Peyer's patch (tissue), 4 donors: ENCODE results near the gene LMF1. TPM values are rescaled to one million over a fixed set of nuclear protein-coding genes. Genes with fewer than 3 reads are reported as not detected.

ENCODE experiments used
- DNase-seq, 3 donors: peaks; one replicate each; pipeline ENCODE4 v3.0.0-alpha.2; 2017 to 2019
- H3K27ac ChIP-seq, 4 donors: fragments of 200-600 bp; sonication (generic); one replicate each; pipeline ENCODE4 v1.5.1; 2016 to 2019
- H3K27me3 ChIP-seq, 2 donors: fragments of 200-600 bp; sonication (generic); one replicate each; pipeline ENCODE4 v1.5.1; 2019
- H3K36me3 ChIP-seq, 3 donors: fragments of 200-600 bp; sonication (generic); one replicate each; pipeline ENCODE4 v1.5.1; 2016 to 2019
- H3K4me1 ChIP-seq, 4 donors: fragments of 200-600 bp; sonication (generic); one replicate each; pipeline ENCODE4 v1.5.1; 2016 to 2019
- H3K4me3 ChIP-seq, 4 donors: fragments of 200-600 bp; sonication (generic); 1 replicate in 3 of 4; 2 replicates in 1 of 4; pipeline ENCODE4 v1.5.1; 2016 to 2019; ENCODE audit warnings: mild to moderate bottlenecking in 1 of 4
- H3K9me3 ChIP-seq, 4 donors: fragments of 200-600 bp; sonication (generic); one replicate each; pipeline ENCODE4 v1.5.1; 2016 to 2019; ENCODE audit warnings: mild to moderate bottlenecking in 1 of 4
- POLR2A ChIP-seq, 2 donors: fragments of 450-650 bp; IDR thresholded peaks; one replicate each; pipeline ENCODE4 v1.5.1; 2017; ENCODE audit warnings: antibody characterized with exemption in 2 of 2, mild to moderate bottlenecking in 2 of 2, moderate library complexity in 2 of 2
- total RNA-seq, 4 donors: library from RNA; depleted of rRNA; stranded (reverse); fragments of >200 nt; gene quantifications; one replicate each; pipeline ENCODE4 v1.1.0, GENCODE V29; 2016
- TF ChIP-seq, protein P1 (sequence below), 6 experiments: fragments of 450-650 bp in 4 of 6; fragments of 200-600 bp in 2 of 6; sonication (generic) in 1 of 6; IDR thresholded peaks; one replicate each; pipeline ENCODE4 v1.5.1; 2017 to 2019; ENCODE audit warnings: antibody characterized with exemption in 6 of 6, mild to moderate bottlenecking in 3 of 6, moderate library complexity in 1 of 6

Gene LMF1
- total RNA-seq, 4 donors from 2014 or later = 16.3 to 85.4 (median 54.6) TPM

DNA sequence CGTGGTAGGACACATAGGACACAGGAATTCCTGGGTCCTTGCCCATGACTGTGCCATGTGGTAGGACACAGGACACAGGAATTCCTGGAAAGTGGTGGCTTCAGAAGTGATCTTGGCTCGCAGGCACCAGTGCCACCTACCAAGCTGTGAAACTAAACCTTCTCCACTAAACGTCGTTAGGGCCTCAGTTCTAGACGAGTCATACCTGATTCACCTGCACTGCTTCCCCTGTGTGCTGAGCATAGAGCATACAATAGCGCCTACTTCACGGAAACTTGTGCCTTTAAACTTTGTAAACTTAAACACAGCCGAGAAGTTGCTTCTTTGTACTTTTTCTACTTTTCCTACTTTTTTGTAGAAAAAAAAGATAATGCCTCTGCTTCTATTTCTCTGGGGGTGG lies 15.6 kb upstream of the LMF1 start:
- H3K4me3 ChIP-seq = no peak overlapping the region
- peaks cover 0 to 7% of the 10 kb centered on the region in 2 donors for H3K27me3 ChIP-seq
- no peak for DNase-seq
- no peak overlapping the region for H3K27ac ChIP-seq
- TF ChIP-seq, protein P1, sequence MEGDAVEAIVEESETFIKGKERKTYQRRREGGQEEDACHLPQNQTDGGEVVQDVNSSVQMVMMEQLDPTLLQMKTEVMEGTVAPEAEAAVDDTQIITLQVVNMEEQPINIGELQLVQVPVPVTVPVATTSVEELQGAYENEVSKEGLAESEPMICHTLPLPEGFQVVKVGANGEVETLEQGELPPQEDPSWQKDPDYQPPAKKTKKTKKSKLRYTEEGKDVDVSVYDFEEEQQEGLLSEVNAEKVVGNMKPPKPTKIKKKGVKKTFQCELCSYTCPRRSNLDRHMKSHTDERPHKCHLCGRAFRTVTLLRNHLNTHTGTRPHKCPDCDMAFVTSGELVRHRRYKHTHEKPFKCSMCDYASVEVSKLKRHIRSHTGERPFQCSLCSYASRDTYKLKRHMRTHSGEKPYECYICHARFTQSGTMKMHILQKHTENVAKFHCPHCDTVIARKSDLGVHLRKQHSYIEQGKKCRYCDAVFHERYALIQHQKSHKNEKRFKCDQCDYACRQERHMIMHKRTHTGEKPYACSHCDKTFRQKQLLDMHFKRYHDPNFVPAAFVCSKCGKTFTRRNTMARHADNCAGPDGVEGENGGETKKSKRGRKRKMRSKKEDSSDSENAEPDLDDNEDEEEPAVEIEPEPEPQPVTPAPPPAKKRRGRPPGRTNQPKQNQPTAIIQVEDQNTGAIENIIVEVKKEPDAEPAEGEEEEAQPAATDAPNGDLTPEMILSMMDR (IDR thresholded peaks at IDR 0.05) = no peak
- no peak for TF ChIP-seq POLR2A (IDR thresholded peaks at IDR 0.05)
- no peaks in the 10 kb centered on the region for H3K9me3 ChIP-seq
- peaks cover 0 to 8% (median 3%) of the 10 kb centered on the region in 4 donors for H3K4me1 ChIP-seq
- no peaks in the 10 kb centered on the region for H3K36me3 ChIP-seq

DNA sequence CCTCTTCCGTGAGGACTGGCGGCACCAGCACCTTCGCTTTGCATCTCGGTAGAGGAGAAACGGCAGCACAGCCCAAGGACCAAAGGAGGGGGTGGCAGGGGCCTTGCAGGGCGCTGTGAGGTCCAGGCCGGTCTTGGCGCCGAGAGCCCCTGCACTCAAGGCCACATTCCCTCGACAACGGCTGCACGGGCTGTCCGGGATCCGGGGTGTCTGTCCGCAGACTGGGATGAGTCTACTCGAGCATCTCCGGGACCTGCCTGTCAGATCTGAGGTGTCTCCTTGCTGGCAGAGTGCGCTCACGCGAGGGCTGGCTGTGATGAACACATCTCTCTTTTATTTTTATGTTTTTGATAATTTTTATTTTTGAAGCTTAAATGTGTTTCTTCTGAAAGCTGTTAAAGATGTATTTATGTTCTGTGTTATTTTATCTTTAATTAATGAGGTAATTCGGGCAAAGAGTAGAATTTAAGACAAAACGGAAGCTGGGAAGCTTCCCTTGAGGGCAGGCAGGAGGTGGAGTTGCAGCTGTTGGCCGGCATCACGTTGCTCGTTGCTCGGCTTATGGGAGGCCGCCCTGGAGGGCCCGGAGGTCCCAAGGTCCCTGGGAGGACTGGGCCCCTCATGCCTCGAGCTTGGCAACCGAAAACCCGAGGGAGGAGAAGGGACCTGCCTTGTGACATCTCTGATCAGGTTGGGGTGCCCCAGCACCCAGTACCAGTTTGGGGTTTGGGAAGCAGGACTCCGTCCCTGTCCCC lies 15.0 kb upstream of the LMF1 start:
- Histone ChIP-seq H3K9me3 (no peaks in the 10 kb centered on the region), H3K4me3 (no peak overlapping the region), H3K27ac (no peak overlapping the region), H3K27me3 (peaks cover 0 to 9% of the 10 kb centered on the region in 2 donors), H3K4me1 (peaks cover 0 to 9% (median 4%) of the 10 kb centered on the region in 4 donors), H3K36me3 (no peaks in the 10 kb centered on the region)
- TF ChIP-seq, protein P1 (IDR thresholded peaks at IDR 0.05) = no peak
- TF ChIP-seq POLR2A (IDR thresholded peaks at IDR 0.05) = no peak
- DNase-seq = no peak

DNA sequence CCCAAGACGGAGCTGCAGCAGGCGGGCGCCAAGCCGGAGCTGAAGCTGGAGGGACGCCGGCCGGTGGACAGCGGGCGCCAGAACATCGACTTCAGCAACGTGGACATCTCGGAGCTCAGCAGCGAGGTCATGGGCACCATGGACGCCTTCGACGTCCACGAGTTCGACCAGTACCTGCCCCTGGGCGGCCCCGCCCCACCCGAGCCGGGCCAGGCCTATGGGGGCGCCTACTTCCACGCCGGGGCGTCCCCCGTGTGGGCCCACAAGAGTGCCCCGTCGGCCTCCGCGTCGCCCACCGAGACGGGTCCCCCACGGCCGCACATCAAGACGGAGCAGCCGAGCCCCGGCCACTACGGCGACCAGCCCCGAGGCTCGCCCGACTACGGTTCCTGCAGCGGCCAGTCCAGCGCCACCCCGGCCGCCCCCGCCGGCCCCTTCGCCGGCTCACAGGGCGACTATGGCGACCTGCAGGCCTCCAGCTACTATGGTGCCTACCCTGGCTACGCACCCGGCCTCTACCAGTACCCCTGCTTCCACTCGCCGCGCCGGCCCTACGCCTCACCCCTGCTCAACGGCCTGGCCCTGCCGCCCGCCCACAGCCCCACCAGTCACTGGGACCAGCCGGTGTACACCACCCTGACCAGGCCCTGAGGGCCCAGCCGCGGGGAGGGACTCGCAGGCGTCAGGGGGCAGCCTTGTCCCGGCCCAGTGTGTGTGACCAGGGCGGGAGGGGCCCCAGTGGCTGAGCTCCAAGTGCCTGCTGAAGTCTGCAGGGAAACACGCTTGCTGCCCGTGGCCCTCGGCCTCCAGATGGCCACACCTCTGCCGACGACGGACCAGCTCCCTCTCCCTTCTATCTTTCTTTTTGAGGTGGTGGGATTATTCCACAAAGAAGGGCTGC lies 14.2 kb upstream of the LMF1 start:
- no peak for DNase-seq
- H3K27me3 ChIP-seq = peaks cover 0 to 18% of the 10 kb centered on the region in 2 donors
- no peak overlapping the region for H3K4me3 ChIP-seq
- H3K4me1 ChIP-seq = peaks cover 0 to 17% (median 9%) of the 10 kb centered on the region in 4 donors
- TF ChIP-seq, protein P1 (IDR thresholded peaks at IDR 0.05) = no peak
- TF ChIP-seq POLR2A (IDR thresholded peaks at IDR 0.05) = no peak
- no peak overlapping the region for H3K27ac ChIP-seq
- no peaks in the 10 kb centered on the region for H3K36me3 ChIP-seq
- no peaks in the 10 kb centered on the region for H3K9me3 ChIP-seq

DNA sequence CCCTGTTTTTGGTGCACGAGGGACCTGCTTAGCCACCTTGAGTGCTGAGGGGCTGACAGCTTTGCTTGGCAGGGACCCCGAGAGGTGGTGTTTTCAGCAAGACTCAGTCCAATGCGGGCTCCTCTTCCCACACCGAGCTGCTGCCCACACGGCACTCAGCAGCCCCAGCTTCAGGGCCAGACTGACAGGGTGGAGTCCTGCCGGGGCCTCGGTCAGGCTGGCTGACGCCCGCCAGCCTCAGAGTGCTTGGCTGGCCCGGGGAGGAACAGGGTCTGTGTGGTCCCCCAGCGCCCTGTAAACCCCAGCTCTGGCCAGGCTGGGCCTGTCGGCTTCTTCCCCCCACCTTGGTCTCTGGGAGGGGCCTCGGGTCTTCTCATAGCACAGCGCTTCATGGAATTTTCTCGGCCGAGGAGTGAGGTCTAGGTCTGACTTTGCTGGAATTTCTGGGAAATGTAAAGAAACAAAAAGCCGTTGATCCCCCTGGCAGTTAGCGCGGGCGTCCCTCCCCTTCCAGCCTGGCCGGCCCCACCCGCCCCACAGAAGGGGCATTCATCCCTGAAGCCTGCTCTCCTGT lies 13.4 kb upstream of the LMF1 start:
- no peak for DNase-seq
- Histone ChIP-seq H3K27me3 (peaks cover 0 to 22% of the 10 kb centered on the region in 2 donors), H3K9me3 (no peaks in the 10 kb centered on the region), H3K4me1 (peaks cover 0 to 21% (median 10%) of the 10 kb centered on the region in 4 donors), H3K4me3 (no peak overlapping the region), H3K36me3 (no peaks in the 10 kb centered on the region), H3K27ac (no peak overlapping the region)
- TF ChIP-seq, protein P1 (IDR thresholded peaks at IDR 0.05) = no peak
- no peak for TF ChIP-seq POLR2A (IDR thresholded peaks at IDR 0.05)
